ENCODE results near the gene TESK2. TPM values are rescaled to one million over a fixed set of nuclear protein-coding genes. Genes with fewer than 3 reads are reported as not detected.

TESK2 gene
- total and polyA plus RNA-seq, 2 of the 8 experiments (the other 6 are each of a cell fraction or from before 2014, with no cell fraction given) = 10.8 to 12.6 TPM

GRCh38 chr1:45490121-45490625 lies 790 bp downstream of the TESK2 start:
- Histone ChIP-seq H3K4me1 (replicated peaks in 1 of 4; ENCODE audit: control insufficient read depth in 3 of 4, insufficient read depth in 4 of 4, low read length in 3 of 4) (peaks cover 0 to 8% (median 3%) of the 10 kb centered on the region in 4 experiments; a peak in 6 of 7 replicates), H3K27me3 (replicated peaks in 1 of 4; ENCODE audit: control insufficient read depth in 3 of 4, extremely low read depth in 1 of 4, insufficient read depth in 3 of 4, low read length in 3 of 4) (no peaks in the 10 kb centered on the region), H3K4me2 (ENCODE audit: insufficient read depth in 1 of 2, low read depth in 2 of 2, low read length in 2 of 2) (peak overlapping the region; percentile 84 to 93), H2BK5ac (ENCODE audit: low read depth, low read length) (no peak overlapping the region), H3K9ac (replicated peaks in 1 of 4; ENCODE audit: extremely low read depth in 1 of 4, low read depth in 3 of 4, low read length in 3 of 4) (peak overlapping the region; percentile 64 to 78 (median 72); a peak in 6 of 7 replicates), H4K91ac (replicated peaks; ENCODE audit: insufficient read length, low read length) (no peak overlapping the region), H3K27ac (ENCODE audit: low read depth, low read length) (no peak overlapping the region), H2AK5ac (ENCODE audit: low read depth, low read length) (no peak overlapping the region), H4K5ac (ENCODE audit: insufficient read length, low read depth, low read length) (no peak overlapping the region), H3K23me2 (ENCODE audit: low read depth, low read length) (peaks cover 11% of the 10 kb centered on the region), H3K14ac (ENCODE audit: insufficient read length) (no peak overlapping the region), H2BK12ac (ENCODE audit: low read depth, low read length) (no peak overlapping the region), H3K79me2 (ENCODE audit: control insufficient read depth in 1 of 2, insufficient read depth in 2 of 2, low read length in 2 of 2) (peaks cover 0 to 18% of the 10 kb centered on the region in 2 experiments; a peak in 1 of 4 replicates), H3K4me3 (ENCODE audit: extremely low read depth in 1 of 4, insufficient read depth in 2 of 4, low read depth in 3 of 4, low read length in 4 of 4) (peak overlapping the region; percentile 77 to 89 (median 83)), H3K79me1 (ENCODE audit: low read depth, low read length) (no peaks in the 10 kb centered on the region; the same call in 1 of the 2 replicates), H3K23ac (ENCODE audit: insufficient read length) (no peak overlapping the region), H2BK15ac (ENCODE audit: low read length) (no peak overlapping the region), H2BK20ac (ENCODE audit: low read length) (no peak overlapping the region), H3K36me3 (ENCODE audit: control insufficient read depth in 2 of 4, insufficient read depth in 4 of 4, low read length in 3 of 4) (no peaks in the 10 kb centered on the region), H4K8ac (ENCODE audit: extremely low read depth, insufficient read depth, low read length) (no peak overlapping the region), H4K20me1 (replicated peaks in 1 of 2; ENCODE audit: control insufficient read depth in 1 of 2, insufficient read depth in 2 of 2, low read length in 2 of 2) (no peaks in the 10 kb centered on the region), H3K56ac (replicated peaks; ENCODE audit: insufficient read length, low read depth, low read length) (no peak overlapping the region), H3K4ac (replicated peaks; ENCODE audit: insufficient read length, low read depth, low read length) (no peak overlapping the region), H2AFZ (ENCODE audit: low read length) (no peak overlapping the region), H3K9me3 (ENCODE audit: insufficient read depth in 2 of 2, low read depth in 1 of 2, low read length in 1 of 2) (no peaks in the 10 kb centered on the region), H2BK120ac (replicated peaks; ENCODE audit: low read depth, low read length) (no peak overlapping the region), H3K18ac (ENCODE audit: extremely low read depth, low read length) (peak overlapping the region; percentile 51; the same call in 1 of the 2 replicates)
- POLR2A ChIA-PET (ENCODE audit: partially characterized antibody) = interaction anchor here (0.9 to 3.8 kb wide), 11 partner anchors 11 to 163 kb away, joined by 3 to 20 read pairs (median 5); partner anchors contain the start of genes CCDC163, HPDL, MMACHC and MUTYH
- DNase-seq (ENCODE audit: low read depth in 1 of 2, low spot score in 2 of 2) (no peak), FAIRE-seq (no peak)
- TF ChIP-seq SAP30 (IDR thresholded peaks at IDR 0.05; ENCODE audit: insufficient read depth, insufficient replicate concordance, low read length) = peak; percentile 18
- TF ChIP-seq E2F6 (IDR thresholded peaks at IDR 0.05) = no peak
- TF ChIP-seq ASH2L (IDR thresholded peaks at IDR 0.05; ENCODE audit: low read length) = no peak
- TF ChIP-seq TEAD4 (IDR thresholded peaks at IDR 0.05; ENCODE audit: low read depth, low read length) = no peak
- WGBS, 2 experiments (ENCODE audit: extremely low coverage in 1 of 2, insufficient coverage in 1 of 2, insufficient read length in 1 of 2, insufficient replicate concordance in 2 of 2, low coverage in 1 of 2, low lambda C conversion rate in 2 of 2, missing lambda C conversion rate in 1 of 2) = 1% methylated on average over 16 of the region's 17 CpGs; no CpG with 5 or more reads in 1 of the 2 experiments
- CTCF ChIA-PET (ENCODE audit: partially characterized antibody) = interaction anchor here (0.5 to 10.1 kb wide), 8 partner anchors 18 to 479 kb away, joined by 3 to 194 read pairs (median 4); partner anchors contain the start of genes HECTD3, HPDL and UROD
